Body of pancreas (tissue), 4 donors: ENCODE results near the gene PERM1. TPM values are rescaled to one million over a fixed set of nuclear protein-coding genes. Genes with fewer than 3 reads are reported as not detected.
"Not testable (repeated sequence)": the region's sequence is repeated elsewhere in the genome, so short reads cannot be mapped to it uniquely, and the experiment has no call there.

Source experiments
- ATAC-seq: fragments of 150-250 bp; one replicate; pipeline ENCODE4 v1.9.1; 2016
- DNase-seq, 4 donors: peaks; one replicate each; pipeline ENCODE4 v3.0.0-alpha.2; 2019
- H3K27ac ChIP-seq, 4 donors: fragments of 200-600 bp; sonication (generic); 1 replicate in 3 of 4; 2 replicates in 1 of 4; pipeline versions ENCODE4 v1.5.1 to v1.6.1; 2016 to 2019; ENCODE audit warnings: mild to moderate bottlenecking in 1 of 4, mixed read lengths in 1 of 4, moderate library complexity in 1 of 4
- H3K27me3 ChIP-seq, 2 donors: fragments of 200-600 bp; sonication (generic); one replicate each; pipeline ENCODE4 v1.6.0; 2016; ENCODE audit warnings: mild to moderate bottlenecking in 1 of 2
- H3K36me3 ChIP-seq, 2 donors: fragments of 200-600 bp; sonication (generic); replicated peaks in 1 of 2; 2 replicates each; pipeline ENCODE4 v1.5.1; 2016; ENCODE audit warnings: low read depth in 2 of 2; ENCODE audit not compliant: insufficient read depth in 1 of 2
- H3K4me1 ChIP-seq: fragments of 200-600 bp; sonication (generic); one replicate; pipeline ENCODE4 v1.6.0; 2016
- H3K4me3 ChIP-seq, 2 donors: fragments of 200-600 bp; sonication (generic); 1 replicate in 1 of 2; 2 replicates in 1 of 2; pipeline ENCODE4 v1.5.1; 2016 to 2019
- H3K9me3 ChIP-seq, 3 donors: fragments of 200-600 bp; sonication (generic); 1 replicate in 2 of 3; 2 replicates in 1 of 3; pipeline ENCODE4 v1.5.1; 2016
- CTCF ChIP-seq, 7 experiments: fragments of 450-650 bp in 4 of 7; fragments of 200-600 bp in 3 of 7; sonication (generic) in 3 of 7; IDR thresholded peaks; one replicate each; pipeline ENCODE4 v1.5.1; 2016 to 2019; ENCODE audit warnings: antibody characterized with exemption in 7 of 7
- POLR2A ChIP-seq, 3 donors: fragments of 450-650 bp; IDR thresholded peaks; one replicate each; pipeline ENCODE4 v1.6.1; 2016; ENCODE audit warnings: antibody characterized with exemption in 3 of 3, mild to moderate bottlenecking in 2 of 3
- WGBS, 2 donors: methylation state at CpG; one replicate each; pipeline ENCODE4 v1.1.5; 2017; 5-methylcytosine and 5-hydroxymethylcytosine counted together
- intact Hi-C: fragments of 100-400 bp; cut with DNase I; formaldehyde crosslinking; loops from one replicate; pipeline ENCODE4 v1.15.1; 2023
- total RNA-seq, 2 donors: library from RNA; depleted of rRNA; stranded (reverse); fragments of >200 nt; gene quantifications; one replicate each; pipeline ENCODE4 v1.1.0, GENCODE V29; 2016

PERM1 gene
- total RNA-seq, 2 donors from 2014 or later, result not detected

- Histone ChIP-seq H3K27ac (no peak overlapping the region), H3K36me3 (no peaks in the 10 kb centered on the region), H3K9me3 (no peaks in the 10 kb centered on the region), H3K27me3 (no peaks in the 10 kb centered on the region), H3K4me3 (no peak overlapping the region), H3K4me1 (peaks cover 18% of the 10 kb centered on the region)
- WGBS, 2 donors, result 79 to 85% methylated on average over 14 of the region's 14 CpGs
- intact Hi-C loops, result no loop called here
- ATAC-seq (no peak), DNase-seq (no peak)
- TF ChIP-seq POLR2A (IDR thresholded peaks at IDR 0.05) (no peak), CTCF (IDR thresholded peaks at IDR 0.05) (no peak)
These were observed 29.6 kb upstream of the PERM1 start for GRCh38 chr1:1011396-1011949.

- intact Hi-C loops, DNase-seq, H3K4me3 ChIP-seq, ATAC-seq, H3K27ac ChIP-seq, H3K36me3 ChIP-seq, H3K9me3 ChIP-seq, H3K27me3 ChIP-seq: not testable (repeated sequence)
- peaks cover 32% of the 10 kb centered on the region for H3K4me1 ChIP-seq
- 87 to 92% methylated on average over 8 of the region's 8 CpGs for WGBS, 2 donors
These were observed 28.2 kb upstream of the PERM1 start for GRCh38 chr1:1010131-1010530.

DNA sequence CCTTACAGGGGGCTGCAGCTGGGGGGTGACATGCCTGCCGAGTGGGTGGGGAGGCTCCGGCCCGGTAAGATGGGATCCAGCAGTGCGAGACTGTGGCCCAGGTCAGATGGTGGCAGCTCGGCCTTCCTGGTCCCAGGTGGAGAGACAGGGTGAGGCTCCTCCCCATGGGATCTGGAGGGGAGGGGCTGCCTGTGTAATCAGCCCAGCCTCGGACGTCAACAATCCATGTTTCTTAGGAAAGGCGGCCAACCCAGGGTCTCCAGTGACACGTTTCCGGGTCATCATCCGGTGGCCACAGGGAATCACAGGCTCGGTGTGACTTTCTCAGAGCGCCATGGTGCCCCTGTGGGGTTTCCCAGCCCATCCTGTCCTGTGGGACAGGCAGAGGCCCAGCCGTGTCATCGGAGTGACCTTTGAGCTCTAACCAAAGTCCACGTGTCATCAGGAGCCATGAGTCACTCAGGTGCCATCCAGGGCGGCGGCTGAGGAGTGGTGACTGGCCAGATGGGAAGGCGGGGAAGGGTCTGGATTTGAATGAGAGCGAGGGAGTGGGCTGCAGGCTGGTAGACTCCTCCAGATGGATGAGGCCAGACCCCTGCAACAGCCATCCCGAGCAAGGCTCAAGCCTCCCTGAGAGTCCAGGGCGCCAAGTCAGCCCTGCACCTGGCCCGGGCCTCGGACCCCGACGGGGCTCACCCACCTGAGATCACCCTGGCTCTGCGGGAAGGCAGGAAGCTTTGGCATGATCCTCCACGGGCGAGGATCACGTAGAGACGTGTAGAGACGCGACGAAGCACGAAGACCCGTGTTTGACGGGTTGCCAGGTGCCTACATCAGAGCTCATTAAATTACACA is 24.6 kb upstream of the PERM1 start:
- ATAC-seq, result no peak
- intact Hi-C loops, result no loop called here
- TF ChIP-seq CTCF (IDR thresholded peaks at IDR 0.05), result no peak
- no peak for TF ChIP-seq POLR2A (IDR thresholded peaks at IDR 0.05)
- Histone ChIP-seq H3K36me3 (no peaks in the 10 kb centered on the region), H3K9me3 (no peaks in the 10 kb centered on the region), H3K4me1 (peaks cover 29% of the 10 kb centered on the region), H3K27ac (peak overlapping the region in 3 of 4 donors; percentile 61 to 69 (median 66)), H3K27me3 (peaks cover 0 to under 1% of the 10 kb centered on the region in 2 donors), H3K4me3 (no peak overlapping the region)
- WGBS, 2 donors, result 80 to 81% methylated on average over 29 to 37 of the region's 37 CpGs
- peak in 2 of 4 donors; percentile 31 to 35 for DNase-seq

GRCh38 chr1:1005774-1006304 is 23.9 kb upstream of the PERM1 start:
- TF ChIP-seq POLR2A (IDR thresholded peaks at IDR 0.05), result no peak
- no peak for TF ChIP-seq CTCF (IDR thresholded peaks at IDR 0.05)
- no peak overlapping the region for H3K4me3 ChIP-seq
- H3K27ac ChIP-seq, result peak overlapping the region; percentile 42 to 69 (median 64)
- H3K27me3 ChIP-seq, result peaks cover 0 to 8% of the 10 kb centered on the region in 2 donors
- no peaks in the 10 kb centered on the region for H3K36me3 ChIP-seq
- no peaks in the 10 kb centered on the region for H3K9me3 ChIP-seq
- WGBS, 2 donors, result 59% methylated on average over 15 of the region's 23 CpGs; no CpG with 5 or more reads in 1 of the 2 donors
- no peak for DNase-seq
- H3K4me1 ChIP-seq, result peaks cover 36% of the 10 kb centered on the region
- intact Hi-C loops, result no loop called here
- no peak for ATAC-seq
